IMR-90 (cell line): ENCODE measurements around the gene CDR2. TPM values are rescaled to one million over a fixed set of nuclear protein-coding genes. Genes with fewer than 3 reads are reported as not detected.

ENCODE experiments used
- ATAC-seq: fragments of 200-7000 bp; cut with Tn5 transposase; 2 replicates; pipeline ENCODE4 v1.9.1; 2020; ENCODE audit warnings: low read depth, mild to moderate bottlenecking, moderate library complexity
- BruUV-seq: library from RNA; stranded (reverse); fragments of 400-500 nt; replicated peaks from 2 replicates; lab custom pipeline; 2021; lab: Mats Ljungman, UMichigan
- CTCF ChIA-PET: fragments of 300-600 bp; formaldehyde crosslinking; extraction: SDS; loops from one replicate; lab custom pipeline; 2021; ENCODE audit warnings: antibody characterized with exemption; lab: Yijun Ruan, JAX
- POLR2A ChIA-PET: fragments of 300-600 bp; sonication (Branson Sonifier 250); formaldehyde crosslinking; loops from one replicate; lab custom pipeline; 2022; ENCODE audit warnings: antibody characterized with exemption; ENCODE audit not compliant: unreplicated experiment; lab: Charles Lee
- DNase-seq: peaks from one replicate; pipeline ENCODE4 v3.0.0; 2013
- H2AFZ ChIP-seq: replicated peaks from 2 replicates; pipeline ENCODE3; 2013; ENCODE audit warnings: low read length, mild to moderate bottlenecking; ENCODE audit not compliant: poor library complexity
- H2AK5ac ChIP-seq: 2 replicates; pipeline ENCODE4 v1.6.1; 2013; ENCODE audit warnings: low read depth, low read length, inconsistent platforms
- H2AK9ac ChIP-seq: replicated peaks from 2 replicates; pipeline ENCODE3; 2013; ENCODE audit warnings: mild to moderate bottlenecking, low read depth, low read length, moderate library complexity; ENCODE audit not compliant: poor library complexity
- H2BK120ac ChIP-seq: 2 replicates; pipeline ENCODE4 v1.6.1; 2013; ENCODE audit warnings: low read depth, low read length, inconsistent platforms
- H2BK15ac ChIP-seq: 3 replicates; pipeline ENCODE4 v1.6.1; 2013; ENCODE audit warnings: low read depth, low read length, inconsistent platforms
- H2BK20ac ChIP-seq: 2 replicates; pipeline ENCODE4 v1.6.1; 2013; ENCODE audit warnings: low read depth, mild to moderate bottlenecking, inconsistent platforms, low read length, moderate library complexity
- H2BK5ac ChIP-seq: 2 replicates; pipeline ENCODE4 v1.6.1; 2013; ENCODE audit warnings: mild to moderate bottlenecking, low read depth, low read length, inconsistent platforms; ENCODE audit not compliant: poor library complexity, severe bottlenecking
- H3K14ac ChIP-seq: replicated peaks from 2 replicates; pipeline ENCODE4 v1.6.1; 2013; ENCODE audit warnings: low read depth, low read length, inconsistent platforms
- H3K18ac ChIP-seq: 2 replicates; pipeline ENCODE4 v1.6.1; 2013; ENCODE audit warnings: low read depth, low read length, control low read depth
- H3K23ac ChIP-seq: 2 replicates; pipeline ENCODE4 v1.6.1; 2013; ENCODE audit warnings: low read depth, low read length, inconsistent platforms
- H3K27ac ChIP-seq: 2 replicates; pipeline ENCODE4 v1.5.1; 2013; ENCODE audit warnings: mild to moderate bottlenecking, control low read depth, low read length; ENCODE audit not compliant: insufficient read depth
- H3K27me3 ChIP-seq: 2 replicates; pipeline ENCODE4 v1.6.1; 2013; ENCODE audit warnings: low read length; ENCODE audit not compliant: control insufficient read depth, insufficient read depth
- H3K36me3 ChIP-seq: 2 replicates; pipeline ENCODE4 v1.6.1; 2013; ENCODE audit warnings: low read length, mixed read lengths; ENCODE audit not compliant: control insufficient read depth, insufficient read depth
- H3K4ac ChIP-seq: 2 replicates; pipeline ENCODE4 v1.6.1; 2013; ENCODE audit warnings: low read depth, low read length, inconsistent platforms
- H3K4me1 ChIP-seq: 2 replicates; pipeline ENCODE4 v1.6.1; 2013; ENCODE audit warnings: low read length, mixed read lengths; ENCODE audit not compliant: control insufficient read depth, insufficient read depth
- H3K4me2 ChIP-seq: 2 replicates; pipeline ENCODE4 v1.6.1; 2013; ENCODE audit warnings: low read depth, mild to moderate bottlenecking, control low read depth, low read length, moderate library complexity
- H3K4me3 ChIP-seq: 2 replicates; pipeline ENCODE4 v1.5.1; 2013; ENCODE audit warnings: low read depth, mild to moderate bottlenecking, control low read depth, low read length, moderate library complexity; ENCODE audit not compliant: insufficient read depth
- H3K56ac ChIP-seq: 2 replicates; pipeline ENCODE4 v1.6.1; 2013; ENCODE audit warnings: low read length, inconsistent platforms; ENCODE audit not compliant: insufficient read depth; ENCODE audit errors: extremely low read depth
- H3K79me1 ChIP-seq, 2 experiments: 2 replicates each; pipeline ENCODE4 v1.6.1; 2013; ENCODE audit warnings: low read length in 2 of 2, inconsistent platforms in 1 of 2, low read depth in 1 of 2
- H3K9ac ChIP-seq: 2 replicates; pipeline ENCODE4 v1.6.1; 2013; ENCODE audit warnings: low read depth, low read length, control low read depth
- H3K9me1 ChIP-seq: 2 replicates; pipeline ENCODE4 v1.6.1; 2013; ENCODE audit warnings: low read length, inconsistent platforms; ENCODE audit not compliant: insufficient read depth
- H3K9me3 ChIP-seq: 2 replicates; pipeline ENCODE4 v1.6.1; 2013; ENCODE audit warnings: low read length; ENCODE audit not compliant: control insufficient read depth, insufficient read depth
- H4K20me1 ChIP-seq: 2 replicates; pipeline ENCODE4 v1.6.1; 2013; ENCODE audit warnings: low read length, inconsistent platforms; ENCODE audit not compliant: insufficient read depth
- H4K5ac ChIP-seq: 2 replicates; pipeline ENCODE4 v1.6.1; 2013; ENCODE audit warnings: mild to moderate bottlenecking, low read depth, low read length, control low read depth
- H4K8ac ChIP-seq, 2 experiments: 2 replicates each; pipeline ENCODE4 v1.6.1; 2013; ENCODE audit warnings: low read depth in 2 of 2, low read length in 2 of 2, control low read depth in 1 of 2, inconsistent platforms in 1 of 2
- H4K91ac ChIP-seq: 2 replicates; pipeline ENCODE4 v1.6.1; 2013; ENCODE audit warnings: low read depth, low read length, inconsistent platforms; ENCODE audit not compliant: insufficient read depth
- BHLHE40 ChIP-seq: fragments of 150-350 bp; IDR thresholded peaks from 2 replicates; pipeline ENCODE4 v1.6.1; 2016; ENCODE audit warnings: mild to moderate bottlenecking, low read depth, low read length
- ELK1 ChIP-seq: fragments of 150-350 bp; IDR thresholded peaks from 2 replicates; pipeline ENCODE4 v1.6.1; 2016; ENCODE audit warnings: low read depth, mild to moderate bottlenecking, low read length, moderate library complexity, borderline replicate concordance
- FOS ChIP-seq: fragments of 150-350 bp; IDR thresholded peaks from 2 replicates; pipeline ENCODE4 v1.6.1; 2016; ENCODE audit warnings: low read depth, low read length
- MAFK ChIP-seq: IDR thresholded peaks from 2 replicates; pipeline ENCODE4 v1.6.1; 2012; ENCODE audit warnings: low read depth, low read length, improper control_type of control experiment
- MAZ ChIP-seq: IDR thresholded peaks from 2 replicates; pipeline ENCODE4 v1.6.1; 2012; ENCODE audit warnings: low read depth, mild to moderate bottlenecking, low read length, improper control_type of control experiment, moderate library complexity, borderline replicate concordance
- MXI1 ChIP-seq: IDR thresholded peaks from 2 replicates; pipeline ENCODE4 v1.6.1; 2012; ENCODE audit warnings: low read depth, mild to moderate bottlenecking, low read length, moderate library complexity, borderline replicate concordance
- RCOR1 ChIP-seq: IDR thresholded peaks from 2 replicates; pipeline ENCODE4 v1.6.1; 2012; ENCODE audit warnings: mild to moderate bottlenecking, low read length, improper control_type of control experiment; ENCODE audit not compliant: insufficient replicate concordance
- SMC3 ChIP-seq: fragments of 150-350 bp; IDR thresholded peaks from 2 replicates; pipeline ENCODE4 v1.6.1; 2016; ENCODE audit warnings: low read depth, mild to moderate bottlenecking, antibody characterized with exemption, low read length, moderate library complexity
- WGBS, 2 experiments: methylation state at CpG; one replicate each; pipeline versions ENCODE4 v1.1.5 to v1.1.7; 2013; ENCODE audit warnings: missing lambda C conversion rate in 2 of 2; ENCODE audit not compliant: insufficient read length in 1 of 2; ENCODE audit errors: extremely low coverage in 2 of 2; 5-methylcytosine and 5-hydroxymethylcytosine counted together
- dilution Hi-C: fragments of 300-500 bp; cut with HindIII; formaldehyde crosslinking; loops from one replicate; pipeline ENCODE4 v1.14.3; 2018; ENCODE audit warnings: low sequenced_read_pairs; ENCODE audit not compliant: unreplicated experiment
- in situ Hi-C: fragments of 300-500 bp; cut with MboI; formaldehyde crosslinking; loops from 3 replicates; pipeline ENCODE4 v1.14.3; 2019; ENCODE audit warnings: low sequenced_read_pairs, inconsistent platforms, mixed read lengths
- intact Hi-C: fragments of 100-400 bp; cut with micrococcal nuclease; formaldehyde crosslinking; loops from 2 replicates; pipeline ENCODE4 v1.10.0; 2022
- polyA plus RNA-seq, 3 experiments: library from polyadenylated mRNA; depleted of rRNA; stranded (reverse); fragments of >200 nt; gene quantifications; 2 replicates each; pipeline ENCODE4 v1.2.3, GENCODE V29; 2012; ENCODE audit warnings: low replicate concordance in 1 of 3
- total RNA-seq: library from RNA; depleted of rRNA; stranded (reverse); fragments of >200 nt; gene quantifications from 2 replicates; pipeline ENCODE4 v1.2.3, GENCODE V29; 2012

CDR2 gene
- total and polyA plus RNA-seq, 2 of the 4 experiments (the other 2 are of a cell fraction), result 37.7 to 48.4 TPM

DNA sequence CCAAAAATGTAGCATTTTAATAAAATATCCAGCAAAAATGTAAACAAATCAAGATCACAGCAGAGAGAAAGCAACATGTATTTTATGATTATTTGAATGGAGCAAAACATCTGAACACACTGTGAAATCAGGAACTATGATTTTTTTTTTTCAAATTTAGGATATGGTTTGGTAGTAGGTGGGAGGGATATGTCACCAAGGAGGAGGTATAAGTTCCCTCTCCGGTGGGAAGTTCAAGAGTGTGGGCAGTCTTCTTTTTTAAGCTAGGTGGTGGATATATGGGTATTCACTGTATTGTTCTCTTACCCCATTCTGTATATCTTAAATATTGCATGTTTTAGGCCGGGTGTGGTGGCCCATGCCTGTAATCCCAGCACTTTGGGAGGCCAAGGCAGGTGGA is 10.2 kb downstream of the CDR2 start:
- no peak overlapping the region for H3K23ac ChIP-seq
- H4K20me1 ChIP-seq, result peaks cover 85% of the 10 kb centered on the region
- H2AK9ac ChIP-seq, result no peak overlapping the region
- H2BK15ac ChIP-seq, result no peak overlapping the region
- H3K4me1 ChIP-seq, result peaks cover 19% of the 10 kb centered on the region
- intact Hi-C loops (no loop called here), in situ Hi-C loops (no loop called here), dilution Hi-C loops (no loop called here)
- no peak overlapping the region for H2BK5ac ChIP-seq
- DNase-seq (no peak), ATAC-seq (no peak)
- no peaks in the 10 kb centered on the region for H3K9me3 ChIP-seq
- H3K4ac ChIP-seq, result no peak overlapping the region
- no peak overlapping the region for H3K4me3 ChIP-seq
- peaks cover 25 to 80% of the 10 kb centered on the region in 2 experiments for H3K79me1 ChIP-seq
- no CpG with 5 or more reads among the region's 2 CpGs for WGBS, 2 experiments
- H4K8ac ChIP-seq, result no peak overlapping the region
- H2BK20ac ChIP-seq, result no peak overlapping the region
- BruUV-seq, result no TSS peak
- POLR2A ChIA-PET, result no interaction called here
- H3K27ac ChIP-seq, result no peak overlapping the region
- no peak overlapping the region for H2AK5ac ChIP-seq
- no peak overlapping the region for H3K56ac ChIP-seq
- no peak overlapping the region for H2AFZ ChIP-seq
- peaks cover 15% of the 10 kb centered on the region for H3K9me1 ChIP-seq
- CTCF ChIA-PET, result interaction anchor here (1.1 kb wide), 1 partner anchor 11 kb away, joined by 3 read pairs; no protein-coding TSS in a partner anchor
- H3K14ac ChIP-seq, result no peak overlapping the region
- H3K36me3 ChIP-seq, result peaks cover 33% of the 10 kb centered on the region
- H3K27me3 ChIP-seq, result no peaks in the 10 kb centered on the region
- TF ChIP-seq MAFK, result no peak
- TF ChIP-seq ELK1, result no peak
- no peak for TF ChIP-seq MXI1
- TF ChIP-seq MAZ, result no peak
- TF ChIP-seq RCOR1, result no peak
- no peak for TF ChIP-seq BHLHE40
- no peak for TF ChIP-seq SMC3
- TF ChIP-seq FOS, result no peak
- no peak overlapping the region for H3K18ac ChIP-seq
- H2BK120ac ChIP-seq, result no peak overlapping the region
- H3K9ac ChIP-seq, result no peak overlapping the region
- no peak overlapping the region for H4K5ac ChIP-seq
- no peak overlapping the region for H3K4me2 ChIP-seq
- no peak overlapping the region for H4K91ac ChIP-seq
